ENCODE measurements around the gene ACOX3. TPM values are rescaled to one million over a fixed set of nuclear protein-coding genes. Genes with fewer than 3 reads are reported as not detected.
A peak's percentile ranks its signal among the peaks of the same experiment; 100 is the strongest.

ACOX3 gene
- total RNA-seq, 2 experiments from 2014 or later = 12.7 to 16.8 TPM

GRCh38 chr4:8470451-8471024 is 30.0 kb upstream of the ACOX3 start:
- DNase-seq (ENCODE audit: low spot score) = no peak
- Histone ChIP-seq H3K9me3 (ENCODE audit: low read length) (no peaks in the 10 kb centered on the region), H3K79me2 (ENCODE audit: insufficient read depth, low read depth, low read length) (no peaks in the 10 kb centered on the region), H3K4me3 (ENCODE audit: low read depth, low read length, poor library complexity, severe bottlenecking) (no peak overlapping the region), H3K36me3 (ENCODE audit: insufficient read depth, low read length) (peaks cover 39% of the 10 kb centered on the region; the same call in 1 of the 2 replicates), H2AFZ (ENCODE audit: low read length) (no peak overlapping the region), H3K27ac (ENCODE audit: low read depth, low read length, poor library complexity, severe bottlenecking) (no peak overlapping the region), H3K4me1 (ENCODE audit: insufficient read depth, low read length, poor library complexity, severe bottlenecking) (no peaks in the 10 kb centered on the region), H4K20me1 (ENCODE audit: insufficient read depth, low read length) (no peaks in the 10 kb centered on the region), H3K4me2 (ENCODE audit: low read length) (no peak overlapping the region), H3K9me2 (ENCODE audit: insufficient read depth, low read length) (no peaks in the 10 kb centered on the region)
- ChIA-PET POLR2A (no interaction called here), CTCF (ENCODE audit: unreplicated experiment) (no interaction called here)
- BruUV-seq (replicated peaks) = no TSS peak
- TF ChIP-seq EZH2phosphoT487 (IDR thresholded peaks at IDR 0.05; ENCODE audit: borderline replicate concordance, low read depth, low read length) (no peak), CTCF (conservative IDR thresholded peaks at IDR 0.05; ENCODE audit: low read length) (no peak)
- intact Hi-C loops (cut with micrococcal nuclease; ENCODE audit: unreplicated experiment) = no loop called here

GRCh38 chr4:8469550-8469949 is 29.0 kb upstream of the ACOX3 start:
- intact Hi-C loops (cut with micrococcal nuclease; ENCODE audit: unreplicated experiment) = no loop called here
- Histone ChIP-seq H3K27ac (ENCODE audit: low read depth, low read length, poor library complexity, severe bottlenecking) (no peak overlapping the region), H3K4me1 (ENCODE audit: insufficient read depth, low read length, poor library complexity, severe bottlenecking) (no peaks in the 10 kb centered on the region), H4K20me1 (ENCODE audit: insufficient read depth, low read length) (no peaks in the 10 kb centered on the region), H3K4me3 (ENCODE audit: low read depth, low read length, poor library complexity, severe bottlenecking) (no peak overlapping the region), H3K36me3 (ENCODE audit: insufficient read depth, low read length) (peaks cover 39% of the 10 kb centered on the region; the same call in 1 of the 2 replicates), H3K4me2 (ENCODE audit: low read length) (no peak overlapping the region), H2AFZ (ENCODE audit: low read length) (no peak overlapping the region), H3K9me3 (ENCODE audit: low read length) (no peaks in the 10 kb centered on the region), H3K9me2 (ENCODE audit: insufficient read depth, low read length) (no peaks in the 10 kb centered on the region), H3K79me2 (ENCODE audit: insufficient read depth, low read depth, low read length) (no peaks in the 10 kb centered on the region)
- no peak for TF ChIP-seq EZH2phosphoT487 (IDR thresholded peaks at IDR 0.05; ENCODE audit: borderline replicate concordance, low read depth, low read length)
- TF ChIP-seq CTCF (conservative IDR thresholded peaks at IDR 0.05; ENCODE audit: low read length) = no peak
- BruUV-seq (replicated peaks) = no TSS peak
- ChIA-PET POLR2A (no interaction called here), CTCF (ENCODE audit: unreplicated experiment) (no interaction called here)
- DNase-seq (ENCODE audit: low spot score) = no peak

GRCh38 chr4:8468746-8469535 is 28.4 kb upstream of the ACOX3 start:
- peaks cover 44% of the 10 kb centered on the region; the same call in 1 of the 2 replicates for H3K36me3 ChIP-seq (ENCODE audit: insufficient read depth, low read length)
- no peak overlapping the region for H2AFZ ChIP-seq (ENCODE audit: low read length)
- BruUV-seq (replicated peaks) = no TSS peak

More at GRCh38 chr4:8468746-8469535, 28.4 kb upstream of the ACOX3 start:
- H3K27ac ChIP-seq (ENCODE audit: low read depth, low read length, poor library complexity, severe bottlenecking) = no peak overlapping the region
- DNase-seq (ENCODE audit: low spot score) = peak; percentile 61
- no peak overlapping the region for H3K4me2 ChIP-seq (ENCODE audit: low read length)
- no peaks in the 10 kb centered on the region for H4K20me1 ChIP-seq (ENCODE audit: insufficient read depth, low read length)
- TF ChIP-seq CTCF (conservative IDR thresholded peaks at IDR 0.05; ENCODE audit: low read length) = peak; percentile 95
- TF ChIP-seq EZH2phosphoT487 (IDR thresholded peaks at IDR 0.05; ENCODE audit: borderline replicate concordance, low read depth, low read length) = no peak
- ChIA-PET CTCF (ENCODE audit: unreplicated experiment) (no interaction called here), POLR2A (no interaction called here)
- no peak overlapping the region for H3K4me3 ChIP-seq (ENCODE audit: low read depth, low read length, poor library complexity, severe bottlenecking)
- no peaks in the 10 kb centered on the region for H3K79me2 ChIP-seq (ENCODE audit: insufficient read depth, low read depth, low read length)
- no peaks in the 10 kb centered on the region for H3K9me2 ChIP-seq (ENCODE audit: insufficient read depth, low read length)
- H3K9me3 ChIP-seq (ENCODE audit: low read length) = no peaks in the 10 kb centered on the region
- no peaks in the 10 kb centered on the region for H3K4me1 ChIP-seq (ENCODE audit: insufficient read depth, low read length, poor library complexity, severe bottlenecking)
- intact Hi-C loops (cut with micrococcal nuclease; ENCODE audit: unreplicated experiment) = loop anchor here (1.0 kb wide), 2 partner anchors 117 to 125 kb away; no protein-coding TSS in a partner anchor

Measured in OCI-LY7 (cell line).